Ishikawa (cell line): ENCODE measurements around the gene KAT6B.

Source experiments
- EP300 ChIP-seq: IDR thresholded peaks from 2 replicates; pipeline ENCODE4 v1.6.1; 2012; ENCODE audit warnings: borderline replicate concordance
- RAD21 ChIP-seq: IDR thresholded peaks from 2 replicates; pipeline ENCODE4 v1.6.1; 2012; ENCODE audit warnings: low read depth
- REST ChIP-seq: IDR thresholded peaks from 2 replicates; pipeline ENCODE4 v1.6.1; 2012; ENCODE audit warnings: low read depth, mild to moderate bottlenecking

GRCh38 chr10:75032813-75033212 lies 206.4 kb downstream of the KAT6B start:
- TF ChIP-seq RAD21 (no peak), EP300 (no peak), REST (no peak)
